ENCODE measurements around the gene COLEC12.
"Not testable (repeated sequence)": the region's sequence is repeated elsewhere in the genome, so short reads cannot be mapped to it uniquely, and the experiment has no call there.

COLEC12 gene

GRCh38 chr18:312415-312814 lies 188.1 kb downstream of the COLEC12 start:
- H3K9me3 ChIP-seq (ENCODE audit: control insufficient read depth, low read length) = no peaks in the 10 kb centered on the region
- no peak overlapping the region for H3K4ac ChIP-seq (ENCODE audit: low read depth in 1 of 2, low read length in 2 of 2)
- H2AK5ac ChIP-seq (ENCODE audit: low read length, severe bottlenecking) = no peak overlapping the region
- no peak overlapping the region for H3K4me2 ChIP-seq (ENCODE audit: low read length, poor library complexity, severe bottlenecking)
- no peak overlapping the region for H3K23ac ChIP-seq (ENCODE audit: low read length in 2 of 2)
- H3K27ac ChIP-seq (ENCODE audit: low read length, poor library complexity, severe bottlenecking) = no peak overlapping the region
- no peak overlapping the region for H2BK12ac ChIP-seq (ENCODE audit: low read length in 2 of 2)
- no peak overlapping the region for H4K8ac ChIP-seq (ENCODE audit: low read length)
- H3K18ac ChIP-seq (ENCODE audit: low read depth in 1 of 2, low read length in 2 of 2) = no peak overlapping the region
- no peak for DNase-seq
- no peak overlapping the region for H2BK15ac ChIP-seq (ENCODE audit: low read depth, poor library complexity, severe bottlenecking)
- H3K14ac ChIP-seq (ENCODE audit: low read length in 2 of 2) = no peak overlapping the region
- H3K4me1 ChIP-seq (ENCODE audit: control insufficient read depth, insufficient read depth, low read depth, low read length) = no peaks in the 10 kb centered on the region
- no peaks in the 10 kb centered on the region for H3K36me3 ChIP-seq (ENCODE audit: control insufficient read depth in 1 of 2, insufficient read depth in 2 of 2, low read depth in 1 of 2, low read length in 2 of 2)
- H2BK5ac ChIP-seq (ENCODE audit: low read depth, low read length, poor library complexity, severe bottlenecking) = no peak overlapping the region
- H3K79me1 ChIP-seq (replicated peaks; ENCODE audit: low read length, poor library complexity, severe bottlenecking) = no peaks in the 10 kb centered on the region
- no peak overlapping the region for H3K9ac ChIP-seq (ENCODE audit: low read length)
- no peak overlapping the region for H3K4me3 ChIP-seq (ENCODE audit: insufficient read depth in 1 of 2, low read depth in 1 of 2, low read length in 2 of 2)
- no peak overlapping the region for H2AFZ ChIP-seq (ENCODE audit: low read depth, low read length)
- H2BK120ac ChIP-seq (ENCODE audit: low read depth, low read length) = no peak overlapping the region
- no peak overlapping the region for H4K91ac ChIP-seq (ENCODE audit: low read length)
- peaks cover 1 to 5% of the 10 kb centered on the region in 2 experiments for H3K27me3 ChIP-seq (ENCODE audit: control insufficient read depth in 1 of 2, insufficient read depth in 1 of 2, low read length in 2 of 2)
- 98% methylated on average over 3 of the region's 4 CpGs for WGBS

GRCh38 chr18:310042-310441 lies 190.5 kb downstream of the COLEC12 start:
- H2BK15ac ChIP-seq (ENCODE audit: low read depth, poor library complexity, severe bottlenecking) = no peak overlapping the region
- no peak overlapping the region for H4K91ac ChIP-seq (ENCODE audit: low read length)
- H3K9ac ChIP-seq (ENCODE audit: low read length) = no peak overlapping the region
- no peak overlapping the region for H4K8ac ChIP-seq (ENCODE audit: low read length)
- no peak overlapping the region for H2BK5ac ChIP-seq (ENCODE audit: low read depth, low read length, poor library complexity, severe bottlenecking)
- H2AFZ ChIP-seq (ENCODE audit: low read depth, low read length) = no peak overlapping the region
- DNase-seq = no peak
- no peak overlapping the region for H3K4ac ChIP-seq (ENCODE audit: low read depth in 1 of 2, low read length in 2 of 2)
- H3K4me2 ChIP-seq (ENCODE audit: low read length, poor library complexity, severe bottlenecking) = no peak overlapping the region
- H2BK120ac ChIP-seq (ENCODE audit: low read depth, low read length) = no peak overlapping the region
- no peaks in the 10 kb centered on the region for H3K9me3 ChIP-seq (ENCODE audit: control insufficient read depth, low read length)
- no peaks in the 10 kb centered on the region for H3K4me1 ChIP-seq (ENCODE audit: control insufficient read depth, insufficient read depth, low read depth, low read length)
- no peak overlapping the region for H3K27ac ChIP-seq (ENCODE audit: low read length, poor library complexity, severe bottlenecking)
- no peak overlapping the region for H2AK5ac ChIP-seq (ENCODE audit: low read length, severe bottlenecking)
- no peak overlapping the region for H3K18ac ChIP-seq (ENCODE audit: low read depth in 1 of 2, low read length in 2 of 2)
- no peaks in the 10 kb centered on the region for H3K36me3 ChIP-seq (ENCODE audit: control insufficient read depth in 1 of 2, insufficient read depth in 2 of 2, low read depth in 1 of 2, low read length in 2 of 2)
- H3K4me3 ChIP-seq (ENCODE audit: insufficient read depth in 1 of 2, low read depth in 1 of 2, low read length in 2 of 2) = no peak overlapping the region
- H3K79me1 ChIP-seq (replicated peaks; ENCODE audit: low read length, poor library complexity, severe bottlenecking) = no peaks in the 10 kb centered on the region
- no peak overlapping the region for H2BK12ac ChIP-seq (ENCODE audit: low read length in 2 of 2)
- H3K14ac ChIP-seq (ENCODE audit: low read length in 2 of 2) = no peak overlapping the region
- peaks cover 9 to 15% of the 10 kb centered on the region in 2 experiments for H3K27me3 ChIP-seq (ENCODE audit: control insufficient read depth in 1 of 2, insufficient read depth in 1 of 2, low read length in 2 of 2)
- H3K23ac ChIP-seq (ENCODE audit: low read length in 2 of 2) = no peak overlapping the region

DNA sequence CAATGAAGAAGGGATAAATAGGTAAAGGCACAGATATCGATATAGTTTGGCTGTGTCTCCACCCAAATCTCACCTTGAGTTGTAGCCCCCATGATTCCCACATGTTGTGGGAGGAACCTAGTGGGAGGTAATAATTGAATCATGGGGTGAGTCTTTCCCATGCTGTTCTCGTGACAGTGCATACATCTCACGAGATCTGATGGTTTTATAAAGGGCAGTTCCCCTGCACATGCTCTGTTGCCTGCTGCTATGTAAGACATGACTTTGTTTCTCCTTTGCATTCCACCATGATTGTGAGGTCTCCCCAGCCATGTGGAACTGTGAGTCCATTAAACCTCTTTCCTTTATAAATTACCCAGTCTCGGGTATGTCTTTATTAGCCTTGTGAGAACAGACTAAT lies 192.4 kb downstream of the COLEC12 start:
- not testable (repeated sequence) for H3K4me1 ChIP-seq (ENCODE audit: control insufficient read depth, insufficient read depth, low read depth, low read length); H3K23ac ChIP-seq (ENCODE audit: low read length in 2 of 2); H2BK120ac ChIP-seq (ENCODE audit: low read depth, low read length); H3K18ac ChIP-seq (ENCODE audit: low read depth in 1 of 2, low read length in 2 of 2); H4K8ac ChIP-seq (ENCODE audit: low read length); H3K4me2 ChIP-seq (ENCODE audit: low read length, poor library complexity, severe bottlenecking); H3K9me3 ChIP-seq (ENCODE audit: control insufficient read depth, low read length); H3K9ac ChIP-seq (ENCODE audit: low read length); H3K79me1 ChIP-seq (replicated peaks; ENCODE audit: low read length, poor library complexity, severe bottlenecking); H2BK5ac ChIP-seq (ENCODE audit: low read depth, low read length, poor library complexity, severe bottlenecking); H4K91ac ChIP-seq (ENCODE audit: low read length); H3K4ac ChIP-seq (ENCODE audit: low read depth in 1 of 2, low read length in 2 of 2); H3K4me3 ChIP-seq (ENCODE audit: insufficient read depth in 1 of 2, low read depth in 1 of 2, low read length in 2 of 2); H2BK15ac ChIP-seq (ENCODE audit: low read depth, poor library complexity, severe bottlenecking); H3K27ac ChIP-seq (ENCODE audit: low read length, poor library complexity, severe bottlenecking); H2AFZ ChIP-seq (ENCODE audit: low read depth, low read length); H3K14ac ChIP-seq (ENCODE audit: low read length in 2 of 2); H2BK12ac ChIP-seq (ENCODE audit: low read length in 2 of 2); H2AK5ac ChIP-seq (ENCODE audit: low read length, severe bottlenecking); DNase-seq; H3K36me3 ChIP-seq (ENCODE audit: control insufficient read depth in 1 of 2, insufficient read depth in 2 of 2, low read depth in 1 of 2, low read length in 2 of 2)
- H3K27me3 ChIP-seq (ENCODE audit: control insufficient read depth in 1 of 2, insufficient read depth in 1 of 2, low read length in 2 of 2) = peaks cover 9 to 15% of the 10 kb centered on the region in 2 experiments
- 96% methylated on average over 4 of the region's 4 CpGs for WGBS

DNA sequence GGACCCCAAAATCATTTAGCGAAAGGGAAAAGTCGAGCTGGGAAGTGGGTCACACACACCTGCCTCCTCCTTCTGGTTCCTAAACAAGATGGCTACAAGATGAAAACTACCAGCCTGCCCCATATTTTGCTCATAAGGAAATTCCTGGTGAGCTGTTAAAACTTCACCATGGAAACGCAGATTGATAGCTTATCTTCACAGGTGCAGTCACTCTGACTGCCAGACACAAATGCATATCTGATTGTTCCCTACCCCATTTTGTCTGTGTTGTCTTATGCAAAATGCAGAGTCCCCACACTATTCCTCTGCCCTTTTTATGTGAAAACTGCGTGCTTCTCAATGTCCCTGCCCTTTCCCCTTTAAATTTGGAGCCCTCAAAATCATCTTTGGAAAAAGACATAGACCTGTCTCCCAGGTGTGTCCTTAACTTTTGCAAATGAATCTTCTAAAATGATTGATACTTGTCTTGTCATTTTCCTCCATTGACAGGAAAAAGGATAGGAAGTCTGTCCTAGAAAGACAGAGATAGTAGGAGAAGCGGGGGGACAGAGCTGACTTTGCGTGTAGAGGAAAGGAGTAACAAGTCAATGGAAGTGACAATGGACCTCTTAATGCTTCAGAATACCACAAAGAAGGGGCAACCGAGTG lies 193.8 kb downstream of the COLEC12 start:
- H2AFZ ChIP-seq (ENCODE audit: low read depth, low read length) = no peak overlapping the region
- H2BK15ac ChIP-seq (ENCODE audit: low read depth, poor library complexity, severe bottlenecking) = no peak overlapping the region
- H2BK5ac ChIP-seq (ENCODE audit: low read depth, low read length, poor library complexity, severe bottlenecking) = no peak overlapping the region
- no peaks in the 10 kb centered on the region for H3K9me3 ChIP-seq (ENCODE audit: control insufficient read depth, low read length)
- H3K27ac ChIP-seq (ENCODE audit: low read length, poor library complexity, severe bottlenecking) = no peak overlapping the region
- no peak overlapping the region for H3K4ac ChIP-seq (ENCODE audit: low read depth in 1 of 2, low read length in 2 of 2)
- H3K4me3 ChIP-seq (ENCODE audit: insufficient read depth in 1 of 2, low read depth in 1 of 2, low read length in 2 of 2) = no peak overlapping the region
- DNase-seq = no peak
- WGBS = 83% methylated on average over 7 of the region's 7 CpGs
- peaks cover 1% of the 10 kb centered on the region for H3K4me1 ChIP-seq (ENCODE audit: control insufficient read depth, insufficient read depth, low read depth, low read length)
- H3K4me2 ChIP-seq (ENCODE audit: low read length, poor library complexity, severe bottlenecking) = no peak overlapping the region
- no peak overlapping the region for H4K91ac ChIP-seq (ENCODE audit: low read length)
- peaks cover 9 to 15% of the 10 kb centered on the region in 2 experiments for H3K27me3 ChIP-seq (ENCODE audit: control insufficient read depth in 1 of 2, insufficient read depth in 1 of 2, low read length in 2 of 2)
- H3K36me3 ChIP-seq (ENCODE audit: control insufficient read depth in 1 of 2, insufficient read depth in 2 of 2, low read depth in 1 of 2, low read length in 2 of 2) = no peaks in the 10 kb centered on the region
- H3K23ac ChIP-seq (ENCODE audit: low read length in 2 of 2) = no peak overlapping the region
- no peak overlapping the region for H3K14ac ChIP-seq (ENCODE audit: low read length in 2 of 2)
- H4K8ac ChIP-seq (ENCODE audit: low read length) = no peak overlapping the region
- H2BK12ac ChIP-seq (ENCODE audit: low read length in 2 of 2) = no peak overlapping the region
- H3K18ac ChIP-seq (ENCODE audit: low read depth in 1 of 2, low read length in 2 of 2) = no peak overlapping the region
- H3K79me1 ChIP-seq (replicated peaks; ENCODE audit: low read length, poor library complexity, severe bottlenecking) = no peaks in the 10 kb centered on the region
- H2BK120ac ChIP-seq (ENCODE audit: low read depth, low read length) = no peak overlapping the region
- no peak overlapping the region for H3K9ac ChIP-seq (ENCODE audit: low read length)
- H2AK5ac ChIP-seq (ENCODE audit: low read length, severe bottlenecking) = no peak overlapping the region

All from mesenchymal stem cell (in vitro differentiated cells and primary cell).